Muscle of back (tissue), 11 donors: ENCODE data around the gene DLK1. TPM values are rescaled to one million over a fixed set of nuclear protein-coding genes. Genes with fewer than 3 reads are reported as not detected.

Source experiments
- DNase-seq, 3 donors: peaks; one replicate each; pipeline versions ENCODE4 v3.0.0 to v3.0.0-alpha.2; 2013
- polyA plus RNA-seq, 10 donors: library from polyadenylated mRNA; unstranded; fragments of 120-200 nt; gene quantifications; one replicate each; pipeline ENCODE4 v1.2.1, GENCODE V29; 2013; ENCODE audit not compliant: insufficient read length in 10 of 10

The DLK1 gene
- polyA plus RNA-seq, 10 donors: 1,647 to 2,553 (median 1,994) TPM

GRCh38 chr14:100692256-100692655 lies 34.4 kb upstream of the DLK1 start:
- DNase-seq: no peak

GRCh38 chr14:100692859-100693558 lies 33.7 kb upstream of the DLK1 start:
- DNase-seq: peak in 1 of 3 donors; percentile 67

- DNase-seq: no peak
Measured at GRCh38 chr14:100693877-100694578, 32.7 kb upstream of the DLK1 start.

GRCh38 chr14:100694579-100695422 lies 31.9 kb upstream of the DLK1 start:
- no peak for DNase-seq

- no peak for DNase-seq
Measured at GRCh38 chr14:100695423-100695738, 31.3 kb upstream of the DLK1 start.

GRCh38 chr14:100696008-100696407 lies 30.7 kb upstream of the DLK1 start:
- no peak for DNase-seq

GRCh38 chr14:100696590-100696989 lies 30.1 kb upstream of the DLK1 start:
- peak in 1 of 3 donors; percentile 59 for DNase-seq

GRCh38 chr14:100698066-100698465 lies 28.6 kb upstream of the DLK1 start:
- no peak for DNase-seq

- no peak for DNase-seq
Measured at GRCh38 chr14:100698666-100699448, 27.8 kb upstream of the DLK1 start.

- DNase-seq: no peak
Measured at GRCh38 chr14:100701314-100701713, 25.4 kb upstream of the DLK1 start.

- DNase-seq: no peak
Measured at GRCh38 chr14:100702590-100702989, 24.1 kb upstream of the DLK1 start.

GRCh38 chr14:100703386-100704220 lies 23.1 kb upstream of the DLK1 start:
- DNase-seq: no peak

GRCh38 chr14:100706200-100706599 lies 20.5 kb upstream of the DLK1 start:
- no peak for DNase-seq

- DNase-seq: no peak
Measured at GRCh38 chr14:100706860-100707259, 19.8 kb upstream of the DLK1 start.

- DNase-seq: peak; percentile 86 to 98 (median 95)
Measured at GRCh38 chr14:100708425-100709288, 18.0 kb upstream of the DLK1 start.

GRCh38 chr14:100709289-100710284 lies 17.1 kb upstream of the DLK1 start:
- DNase-seq: peak in 2 of 3 donors; percentile 79 to 88

- DNase-seq: no peak
Measured at GRCh38 chr14:100710391-100710790, 16.3 kb upstream of the DLK1 start.

- DNase-seq: peak in 1 of 3 donors; percentile 63
Measured at GRCh38 chr14:100710826-100711462, 15.7 kb upstream of the DLK1 start.
